ENCODE data around the gene LRRFIP1. TPM values are rescaled to one million over a fixed set of nuclear protein-coding genes. Genes with fewer than 3 reads are reported as not detected.
"Not testable (repeated sequence)": the region's sequence is repeated elsewhere in the genome, so short reads cannot be mapped to it uniquely, and the experiment has no call there.

LRRFIP1 gene
- total RNA-seq, 1 donor from 2014 or later: 133 TPM

DNA sequence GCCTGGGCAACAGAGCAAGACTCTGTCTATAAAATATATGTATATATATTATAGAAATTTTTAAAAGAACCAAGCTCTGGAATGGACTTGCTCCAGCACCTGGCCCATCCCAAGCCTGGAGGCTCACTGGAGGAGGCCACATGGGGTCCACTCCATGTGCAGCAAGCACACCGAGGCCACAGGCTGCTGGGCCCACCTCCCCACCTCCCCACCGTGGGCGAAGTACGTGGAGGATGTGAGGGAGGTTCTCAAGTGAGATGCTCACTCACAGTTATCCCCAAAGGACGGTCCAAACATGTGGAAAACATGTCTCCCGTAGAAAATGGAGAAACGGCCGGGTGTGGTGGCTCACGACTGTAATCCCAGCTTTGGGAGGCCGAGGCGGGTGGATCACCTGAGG lies 23.0 kb upstream of the LRRFIP1 start:
- intact Hi-C loops (cut with DNase I): loop anchor here (5.0 kb wide), 2 partner anchors 43 to 88 kb away; no protein-coding TSS in a partner anchor
- Histone ChIP-seq H3K27ac (peak overlapping the region; percentile 75 to 90), H3K4me1 (peaks cover 15 to 27% of the 10 kb centered on the region in 2 donors), H3K36me3 (no peaks in the 10 kb centered on the region), H3K9me3 (no peaks in the 10 kb centered on the region), H3K4me3 (no peak overlapping the region), H3K27me3 (no peaks in the 10 kb centered on the region)
- no peak for DNase-seq (ENCODE audit: low spot score in 2 of 2)
- no peak for TF ChIP-seq CTCF (IDR thresholded peaks at IDR 0.05)

DNA sequence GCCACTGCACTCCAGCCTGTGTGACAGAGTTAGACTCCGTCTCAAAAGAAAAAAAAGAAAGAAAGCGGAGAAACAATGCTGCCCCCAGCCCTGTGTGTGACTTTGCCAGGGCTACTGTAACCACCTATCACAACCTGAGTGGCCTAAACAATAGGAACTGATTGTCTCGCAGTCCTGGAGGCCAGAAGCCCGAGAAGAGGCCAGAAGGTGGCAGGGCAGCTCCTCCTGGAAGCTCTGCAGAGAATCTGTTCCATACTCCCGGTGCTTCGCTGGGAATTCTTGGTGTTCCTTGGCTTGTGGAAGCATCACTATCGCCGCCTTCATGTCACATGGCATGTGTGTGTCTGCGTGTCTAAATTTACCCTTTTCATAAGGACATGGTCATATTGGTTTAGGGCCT lies 22.4 kb upstream of the LRRFIP1 start:
- no peaks in the 10 kb centered on the region for H3K27me3 ChIP-seq
- no peak for DNase-seq (ENCODE audit: low spot score in 2 of 2)
- H3K4me3 ChIP-seq: no peak overlapping the region
- H3K27ac ChIP-seq: no peak overlapping the region
- no peaks in the 10 kb centered on the region for H3K9me3 ChIP-seq
- H3K4me1 ChIP-seq: peaks cover 9 to 22% of the 10 kb centered on the region in 2 donors
- peak in 2 of 3 experiments; percentile 11 to 30 for TF ChIP-seq CTCF (IDR thresholded peaks at IDR 0.05)
- intact Hi-C loops (cut with DNase I): loop anchor here (5.0 kb wide), 2 partner anchors 42 to 87 kb away; no protein-coding TSS in a partner anchor
- H3K36me3 ChIP-seq: no peaks in the 10 kb centered on the region

DNA sequence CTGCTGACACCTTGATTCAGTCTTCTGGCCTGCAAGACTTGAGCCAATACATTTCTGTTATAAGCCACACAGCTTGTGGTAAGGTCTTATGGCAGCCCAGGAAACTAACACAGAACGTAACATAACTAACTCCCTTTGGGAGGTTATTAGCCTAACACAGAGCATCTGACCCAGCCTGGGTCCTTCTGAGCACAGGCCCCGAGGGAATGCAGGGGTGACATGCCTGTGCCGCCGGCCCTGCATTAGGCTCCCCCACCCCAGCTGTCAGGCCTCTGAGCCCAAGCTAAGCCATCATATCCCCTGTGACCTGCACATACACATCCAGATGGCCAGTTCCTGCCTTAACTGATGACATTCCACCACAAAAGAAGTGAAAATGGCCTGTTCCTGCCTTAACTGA lies 20.9 kb upstream of the LRRFIP1 start:
- peaks cover under 1 to 12% of the 10 kb centered on the region in 2 donors for H3K4me1 ChIP-seq
- H3K27me3 ChIP-seq; DNase-seq (ENCODE audit: low spot score in 2 of 2); intact Hi-C loops (cut with DNase I); H3K4me3 ChIP-seq; H3K27ac ChIP-seq; H3K36me3 ChIP-seq; H3K9me3 ChIP-seq: not testable (repeated sequence)

- no peaks in the 10 kb centered on the region for H3K9me3 ChIP-seq
- H3K4me3 ChIP-seq: no peak overlapping the region
- H3K27me3 ChIP-seq: no peaks in the 10 kb centered on the region
- H3K27ac ChIP-seq: peak overlapping the region; percentile 89 to 93
- intact Hi-C loops (cut with DNase I): no loop called here
- no peaks in the 10 kb centered on the region for H3K36me3 ChIP-seq
- TF ChIP-seq CTCF (IDR thresholded peaks at IDR 0.05): no peak
- H3K4me1 ChIP-seq: peaks cover 13 to 37% of the 10 kb centered on the region in 2 donors
- DNase-seq (ENCODE audit: low spot score in 2 of 2): no peak
Measured at GRCh38 chr2:237612527-237613357, 14.6 kb upstream of the LRRFIP1 start.

DNA sequence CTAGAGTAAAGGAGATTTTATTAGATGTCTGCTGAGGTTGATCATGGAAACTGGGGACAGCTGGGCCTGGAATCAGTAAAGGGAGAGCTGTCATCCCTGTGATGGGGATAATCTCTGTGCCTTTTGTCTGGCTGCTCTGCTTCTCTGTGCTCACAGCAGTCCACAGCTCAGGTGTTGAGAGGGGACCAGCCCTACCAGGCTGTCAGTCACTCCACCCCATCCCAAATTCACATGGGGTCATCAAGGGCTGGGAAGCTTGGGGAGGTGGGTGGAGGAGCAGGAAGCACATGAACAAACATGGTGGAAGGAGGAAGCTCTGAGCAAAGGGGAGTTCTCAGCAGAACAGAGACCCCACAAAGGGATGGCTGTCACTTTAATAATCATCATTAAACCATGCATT lies 13.7 kb upstream of the LRRFIP1 start:
- TF ChIP-seq CTCF (IDR thresholded peaks at IDR 0.05): no peak
- Histone ChIP-seq H3K36me3 (no peaks in the 10 kb centered on the region), H3K4me3 (no peak overlapping the region), H3K27me3 (no peaks in the 10 kb centered on the region), H3K27ac (peak overlapping the region; percentile 89 to 93), H3K9me3 (no peaks in the 10 kb centered on the region), H3K4me1 (peaks cover 13 to 46% of the 10 kb centered on the region in 2 donors)
- intact Hi-C loops (cut with DNase I): no loop called here
- no peak for DNase-seq (ENCODE audit: low spot score in 2 of 2)

- Histone ChIP-seq H3K4me3 (no peak overlapping the region), H3K36me3 (no peaks in the 10 kb centered on the region), H3K9me3 (no peaks in the 10 kb centered on the region), H3K27me3 (no peaks in the 10 kb centered on the region), H3K4me1 (peaks cover 13 to 51% of the 10 kb centered on the region in 2 donors), H3K27ac (peak overlapping the region; percentile 89 to 93)
- intact Hi-C loops (cut with DNase I): no loop called here
- DNase-seq (ENCODE audit: low spot score in 2 of 2): no peak
- TF ChIP-seq CTCF (IDR thresholded peaks at IDR 0.05): no peak
Measured at GRCh38 chr2:237614151-237614720, 13.2 kb upstream of the LRRFIP1 start.

All from ascending aorta (tissue), 2 donors.